Activated B cell treated with CpG ODN at 0.5 μM for 24 hours (primary cell): ENCODE results near the gene ERMAP. TPM values are rescaled to one million over a fixed set of nuclear protein-coding genes. Genes with fewer than 3 reads are reported as not detected.

ENCODE experiments used
- ATAC-seq: fragments of 200-7000 bp; cut with Tn5 transposase; one replicate; pipeline ENCODE4 v1.10.0; 2021; ENCODE audit warnings: low read depth, mild to moderate bottlenecking, moderate library complexity
- CTCF ChIA-PET: fragments of 350-600 bp; sonication (Branson Sonifier 250); formaldehyde crosslinking; loops from one replicate; lab custom pipeline; 2021; ENCODE audit warnings: antibody characterized with exemption; lab: Charles Lee
- POLR2A ChIA-PET: fragments of 350-600 bp; sonication (Branson Sonifier 250); formaldehyde crosslinking; loops from one replicate; lab custom pipeline; 2021; ENCODE audit warnings: antibody characterized with exemption; lab: Charles Lee
- DNase-seq: peaks from one replicate; pipeline ENCODE4 v3.0.0; 2022
- H3K27ac Mint-ChIP-seq: one replicate; pipeline ENCODE4 v1.8.0; 2020; ENCODE audit warnings: mixed read lengths
- H3K27me3 Mint-ChIP-seq: one replicate; pipeline ENCODE4 v1.8.0; 2021; ENCODE audit warnings: mixed read lengths
- H3K36me3 Mint-ChIP-seq: one replicate; pipeline ENCODE4 v1.8.0; 2021; ENCODE audit warnings: low read depth, mixed read lengths
- H3K4me1 Mint-ChIP-seq: one replicate; pipeline ENCODE4 v1.8.0; 2021; ENCODE audit warnings: mixed read lengths
- H3K4me3 Mint-ChIP-seq: one replicate; pipeline ENCODE4 v1.8.0; 2020; ENCODE audit warnings: mild to moderate bottlenecking, mixed read lengths
- H3K9me3 Mint-ChIP-seq: one replicate; pipeline ENCODE4 v1.8.0; 2020; ENCODE audit warnings: mixed read lengths
- CTCF ChIP-seq: fragments of 200-600 bp; IDR thresholded peaks from one replicate; pipeline ENCODE4 v1.8.0; 2022; ENCODE audit warnings: antibody characterized with exemption, mild to moderate bottlenecking
- intact Hi-C: fragments of 100-400 bp; cut with micrococcal nuclease; formaldehyde crosslinking; loops from one replicate; pipeline ENCODE4 v1.15.1; 2024
- total RNA-seq: library from RNA; stranded (reverse); gene quantifications from 2 replicates; pipeline ENCODE4 v1.2.3, GENCODE V29; 2022

ERMAP gene
- total RNA-seq, 1 donor from 2014 or later = 10.7 TPM

- Mint-ChIP-seq H3K4me3 (no peak overlapping the region), H3K36me3 (peaks cover 4% of the 10 kb centered on the region)
Measured at GRCh38 chr1:42841010-42841409, 24.1 kb downstream of the ERMAP start.

GRCh38 chr1:42841440-42842147 lies 24.7 kb downstream of the ERMAP start:
- peaks cover 23% of the 10 kb centered on the region for H3K4me1 Mint-ChIP-seq
- H3K9me3 Mint-ChIP-seq = no peaks in the 10 kb centered on the region
- POLR2A ChIA-PET = no interaction called here
- TF ChIP-seq CTCF = no peak
- H3K27ac Mint-ChIP-seq = no peak overlapping the region
- no peak overlapping the region for H3K4me3 Mint-ChIP-seq
- intact Hi-C loops = no loop called here
- peaks cover 9% of the 10 kb centered on the region for H3K36me3 Mint-ChIP-seq
- H3K27me3 Mint-ChIP-seq = no peaks in the 10 kb centered on the region
- CTCF ChIA-PET = no interaction called here
- ATAC-seq = no peak
- no peak for DNase-seq

More at GRCh38 chr1:42841010-42841409, 24.1 kb downstream of the ERMAP start:
- DNase-seq = no peak
- no peak for ATAC-seq
- intact Hi-C loops = no loop called here
- peaks cover 18% of the 10 kb centered on the region for H3K4me1 Mint-ChIP-seq
- no peaks in the 10 kb centered on the region for H3K27me3 Mint-ChIP-seq
- TF ChIP-seq CTCF = no peak
- no peaks in the 10 kb centered on the region for H3K9me3 Mint-ChIP-seq
- ChIA-PET CTCF (no interaction called here), POLR2A (no interaction called here)
- H3K27ac Mint-ChIP-seq = no peak overlapping the region

DNA sequence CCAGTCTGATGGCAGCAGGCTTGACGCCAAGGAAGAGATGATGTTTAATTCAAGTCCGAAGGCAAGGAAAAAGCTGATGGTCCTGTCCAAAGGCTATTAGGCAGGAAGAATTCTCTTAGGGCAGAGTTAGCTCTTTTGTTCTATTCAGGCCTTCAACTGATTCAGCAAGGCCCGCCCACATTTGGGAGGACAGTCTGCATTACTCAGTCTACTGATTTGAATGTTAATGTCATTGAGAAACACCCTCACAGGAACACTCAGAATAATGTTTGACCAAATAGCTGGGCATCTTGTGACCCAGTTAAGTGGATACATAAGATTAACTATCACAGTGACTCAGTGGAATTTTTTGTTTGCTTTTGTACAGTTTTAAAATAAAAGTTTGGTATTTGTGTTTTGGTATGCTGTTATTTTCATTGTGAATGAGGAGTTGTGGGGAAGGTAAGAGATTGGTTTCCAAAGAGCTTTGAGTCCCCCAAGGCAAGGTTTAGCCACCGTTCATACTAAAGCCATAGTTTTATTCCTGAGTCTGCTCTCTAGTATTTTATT lies 27.7 kb downstream of the ERMAP start:
- intact Hi-C loops = loop anchor here (5.0 kb wide), 1 partner anchor 78 kb away; no protein-coding TSS in a partner anchor

GRCh38 chr1:42845193-42845592 lies 28.3 kb downstream of the ERMAP start:
- DNase-seq = no peak
- Mint-ChIP-seq H3K36me3 (peaks cover 23% of the 10 kb centered on the region), H3K27me3 (no peaks in the 10 kb centered on the region), H3K27ac (no peak overlapping the region), H3K4me3 (no peak overlapping the region), H3K4me1 (peaks cover 34% of the 10 kb centered on the region), H3K9me3 (no peaks in the 10 kb centered on the region)
- no peak for ATAC-seq
- POLR2A ChIA-PET = interaction anchor here (1.6 kb wide), 1 partner anchor 228 kb away, joined by 4 read pairs; no protein-coding TSS in a partner anchor
- CTCF ChIA-PET = interaction anchor here (1.9 to 2.4 kb wide), 2 partner anchors 68 to 228 kb away, joined by 6 to 17 read pairs; no protein-coding TSS in a partner anchor
- no peak for TF ChIP-seq CTCF
- intact Hi-C loops = loop anchor here (5.0 kb wide), 1 partner anchor 77 kb away; no protein-coding TSS in a partner anchor

More for the DNA sequence above, 27.7 kb downstream of the ERMAP start:
- CTCF ChIA-PET = interaction anchor here (0.6 kb wide), 1 partner anchor 12 kb away, joined by 3 read pairs; no protein-coding TSS in a partner anchor
- POLR2A ChIA-PET = no interaction called here
- no peaks in the 10 kb centered on the region for H3K9me3 Mint-ChIP-seq
- ATAC-seq (no peak), DNase-seq (no peak)
- no peaks in the 10 kb centered on the region for H3K27me3 Mint-ChIP-seq
- H3K4me3 Mint-ChIP-seq = no peak overlapping the region
- TF ChIP-seq CTCF = no peak
- H3K27ac Mint-ChIP-seq = no peak overlapping the region
- peaks cover 31% of the 10 kb centered on the region for H3K4me1 Mint-ChIP-seq
- H3K36me3 Mint-ChIP-seq = peaks cover 19% of the 10 kb centered on the region

- Mint-ChIP-seq H3K27ac (peak overlapping the region; percentile 83), H3K36me3 (peaks cover 29% of the 10 kb centered on the region), H3K4me3 (peak overlapping the region; percentile 94), H3K4me1 (peaks cover 37% of the 10 kb centered on the region), H3K9me3 (no peaks in the 10 kb centered on the region), H3K27me3 (no peaks in the 10 kb centered on the region)
- intact Hi-C loops = loop anchor here (1.0 to 5.0 kb wide), 6 partner anchors 29 to 326 kb away; partner anchors contain the start of genes C1orf50, CFAP57, EBNA1BP2 and ERMAP
- no peak for TF ChIP-seq CTCF
- ChIA-PET CTCF (interaction anchor here (0.6 to 2.4 kb wide), 7 partner anchors 10 to 917 kb away, joined by 3 to 17 read pairs (median 4); no protein-coding TSS in a partner anchor), POLR2A (interaction anchor here (0.6 to 2.6 kb wide), 19 partner anchors 7 to 804 kb away, joined by 3 to 24 read pairs (median 4); partner anchors contain the start of genes C1orf50, CFAP57, EBNA1BP2 and ELOVL1)
- ATAC-seq (peak; percentile 7), DNase-seq (no peak)
Measured at GRCh38 chr1:42845866-42846256, 28.9 kb downstream of the ERMAP start.
